GM18511 (cell line): ENCODE data around the gene ELAC2.

Experiments
- ATAC-seq: cut with Tn5 transposase; IDR thresholded peaks from one replicate; pipeline ENCODE4 v1.9.1; 2021; ENCODE audit warnings: mild to moderate bottlenecking, moderate library complexity; ENCODE audit not compliant: unreplicated experiment

The ELAC2 gene

DNA sequence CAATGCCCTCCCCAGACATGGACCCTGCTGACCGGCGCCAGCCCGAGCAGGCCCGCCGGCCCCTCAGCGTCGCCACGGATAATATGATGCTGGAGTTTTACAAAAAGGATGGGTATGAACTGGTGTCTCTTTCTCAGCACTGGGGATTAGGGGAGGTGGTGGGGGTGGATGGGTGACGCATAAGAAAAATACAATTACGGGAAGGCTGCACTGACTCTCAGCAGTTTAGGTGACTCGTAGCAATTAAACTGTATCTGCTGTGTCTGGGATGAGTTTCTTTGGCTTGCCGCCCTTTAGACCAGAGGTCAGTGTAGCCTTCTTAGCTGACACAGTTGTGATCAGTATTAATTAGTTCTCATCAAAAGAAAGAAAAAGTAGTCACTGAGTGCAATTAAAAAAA is 59.0 kb downstream of the ELAC2 start:
- ATAC-seq = no peak

DNA sequence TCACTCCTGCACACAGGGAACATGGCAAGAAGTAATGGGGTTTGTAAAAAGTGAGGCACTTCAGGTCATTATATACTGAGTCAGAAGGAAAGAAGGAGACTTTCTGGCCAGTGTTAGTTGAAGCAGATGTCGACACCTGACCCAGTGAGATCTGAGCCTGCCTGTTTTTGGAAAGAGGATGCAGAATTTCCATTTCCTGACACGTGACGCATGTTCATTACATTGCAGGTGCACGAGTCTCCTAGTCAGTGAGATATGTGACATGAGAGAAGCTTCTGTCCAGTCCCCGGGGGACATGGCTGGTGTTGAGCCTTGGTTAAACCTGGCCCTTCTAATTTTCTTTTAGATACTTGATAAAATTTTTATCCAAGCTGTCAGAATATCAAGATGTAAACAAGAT is 62.3 kb downstream of the ELAC2 start:
- no peak for ATAC-seq

DNA sequence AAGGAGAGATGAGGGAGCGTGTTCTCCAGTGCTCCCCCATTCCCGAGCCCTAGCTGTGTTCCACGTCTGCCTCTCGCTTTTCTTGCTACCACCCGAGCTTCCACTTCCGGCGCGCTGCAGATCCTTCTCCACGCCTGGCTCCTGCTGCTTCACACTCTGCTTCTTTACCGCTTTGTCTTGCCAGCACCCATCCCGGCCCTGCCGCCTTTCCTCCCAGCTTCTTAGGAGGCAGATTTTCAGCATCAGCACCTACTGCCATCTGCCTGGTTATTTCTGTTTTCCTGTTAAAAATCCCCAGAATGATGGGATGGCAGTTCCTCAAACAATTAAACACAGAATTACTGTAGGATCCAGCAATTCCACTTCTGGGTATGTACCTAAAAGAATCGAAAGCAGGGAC is 64.7 kb downstream of the ELAC2 start:
- ATAC-seq = no peak

DNA sequence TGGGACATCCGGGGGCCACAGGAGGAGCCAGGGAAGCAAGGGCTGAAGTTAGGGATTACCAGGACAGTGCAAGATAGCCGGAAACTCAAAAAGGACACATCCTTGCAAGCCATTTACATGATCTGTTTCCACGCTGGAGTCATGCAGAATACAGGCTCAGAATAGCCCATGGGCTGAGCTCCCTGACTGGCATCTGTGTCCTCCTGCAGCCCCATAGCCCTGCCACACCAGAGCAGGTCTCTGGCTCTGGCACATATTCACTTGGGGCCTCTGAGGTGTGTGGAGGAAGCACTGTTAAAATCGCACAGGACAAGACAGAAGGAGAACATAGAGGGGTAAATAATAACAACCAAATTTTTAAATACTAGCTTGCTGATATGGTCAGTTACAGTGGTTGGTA is 65.8 kb downstream of the ELAC2 start:
- no peak for ATAC-seq

DNA sequence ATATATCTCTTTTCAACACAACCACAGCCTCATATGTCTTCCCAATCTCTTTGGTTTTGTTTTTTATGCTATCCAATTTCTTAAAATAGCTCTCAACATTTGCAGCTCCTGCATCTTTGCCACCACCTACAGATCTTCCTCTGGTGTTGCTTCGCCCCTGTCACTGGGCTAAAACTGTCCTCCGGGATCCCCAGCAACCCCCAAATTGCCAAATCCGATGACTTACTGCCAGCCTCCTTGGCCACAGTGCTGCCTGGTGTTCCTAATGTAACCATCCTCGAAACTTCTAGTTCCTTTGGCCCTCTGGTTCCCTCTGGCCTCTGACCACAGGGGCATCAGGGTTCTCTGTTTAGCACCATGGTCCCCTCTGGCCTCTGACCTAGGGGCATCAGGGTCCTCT is 70.8 kb downstream of the ELAC2 start:
- no peak for ATAC-seq
